ENCODE results near the gene DOCK2.

DNA sequence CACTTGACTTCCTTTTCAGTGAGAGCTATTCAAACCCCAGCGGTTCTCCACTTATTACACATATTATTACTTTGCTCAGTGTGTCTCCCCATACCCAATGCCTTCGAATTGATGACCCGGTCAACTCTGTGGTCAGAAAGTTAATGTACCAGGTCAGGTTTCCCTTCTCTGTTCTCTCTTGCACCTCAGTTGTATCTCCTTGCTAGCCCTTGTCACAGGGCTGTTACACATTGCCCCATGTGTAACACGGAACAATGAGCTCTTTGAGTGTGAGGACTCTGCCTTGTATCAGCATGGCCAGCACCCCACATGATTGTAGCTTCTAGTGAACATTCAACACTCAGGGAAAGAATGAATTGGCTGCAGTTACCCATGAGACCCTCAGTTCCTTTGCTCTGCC lies 73.6 kb downstream of the DOCK2 start:
- TF ChIP-seq, protein P1, sequence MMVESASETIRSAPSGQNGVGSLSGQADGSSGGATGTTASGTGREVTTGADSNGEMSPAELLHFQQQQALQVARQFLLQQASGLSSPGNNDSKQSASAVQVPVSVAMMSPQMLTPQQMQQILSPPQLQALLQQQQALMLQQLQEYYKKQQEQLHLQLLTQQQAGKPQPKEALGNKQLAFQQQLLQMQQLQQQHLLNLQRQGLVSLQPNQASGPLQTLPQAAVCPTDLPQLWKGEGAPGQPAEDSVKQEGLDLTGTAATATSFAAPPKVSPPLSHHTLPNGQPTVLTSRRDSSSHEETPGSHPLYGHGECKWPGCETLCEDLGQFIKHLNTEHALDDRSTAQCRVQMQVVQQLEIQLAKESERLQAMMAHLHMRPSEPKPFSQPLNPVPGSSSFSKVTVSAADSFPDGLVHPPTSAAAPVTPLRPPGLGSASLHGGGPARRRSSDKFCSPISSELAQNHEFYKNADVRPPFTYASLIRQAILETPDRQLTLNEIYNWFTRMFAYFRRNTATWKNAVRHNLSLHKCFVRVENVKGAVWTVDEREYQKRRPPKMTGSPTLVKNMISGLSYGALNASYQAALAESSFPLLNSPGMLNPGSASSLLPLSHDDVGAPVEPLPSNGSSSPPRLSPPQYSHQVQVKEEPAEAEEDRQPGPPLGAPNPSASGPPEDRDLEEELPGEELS (CRISPR knock-in tag; IDR thresholded peaks at IDR 0.05) = no peak
- TF ChIP-seq, protein P2, sequence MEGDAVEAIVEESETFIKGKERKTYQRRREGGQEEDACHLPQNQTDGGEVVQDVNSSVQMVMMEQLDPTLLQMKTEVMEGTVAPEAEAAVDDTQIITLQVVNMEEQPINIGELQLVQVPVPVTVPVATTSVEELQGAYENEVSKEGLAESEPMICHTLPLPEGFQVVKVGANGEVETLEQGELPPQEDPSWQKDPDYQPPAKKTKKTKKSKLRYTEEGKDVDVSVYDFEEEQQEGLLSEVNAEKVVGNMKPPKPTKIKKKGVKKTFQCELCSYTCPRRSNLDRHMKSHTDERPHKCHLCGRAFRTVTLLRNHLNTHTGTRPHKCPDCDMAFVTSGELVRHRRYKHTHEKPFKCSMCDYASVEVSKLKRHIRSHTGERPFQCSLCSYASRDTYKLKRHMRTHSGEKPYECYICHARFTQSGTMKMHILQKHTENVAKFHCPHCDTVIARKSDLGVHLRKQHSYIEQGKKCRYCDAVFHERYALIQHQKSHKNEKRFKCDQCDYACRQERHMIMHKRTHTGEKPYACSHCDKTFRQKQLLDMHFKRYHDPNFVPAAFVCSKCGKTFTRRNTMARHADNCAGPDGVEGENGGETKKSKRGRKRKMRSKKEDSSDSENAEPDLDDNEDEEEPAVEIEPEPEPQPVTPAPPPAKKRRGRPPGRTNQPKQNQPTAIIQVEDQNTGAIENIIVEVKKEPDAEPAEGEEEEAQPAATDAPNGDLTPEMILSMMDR (IDR thresholded peaks at IDR 0.05) = no peak
- no peak for TF ChIP-seq FOXP1 (CRISPR knock-in tag; IDR thresholded peaks at IDR 0.05; ENCODE audit: borderline replicate concordance)
- TF ChIP-seq CREB1 (CRISPR knock-in tag; IDR thresholded peaks at IDR 0.05) = no peak
- TF ChIP-seq, protein P3, sequence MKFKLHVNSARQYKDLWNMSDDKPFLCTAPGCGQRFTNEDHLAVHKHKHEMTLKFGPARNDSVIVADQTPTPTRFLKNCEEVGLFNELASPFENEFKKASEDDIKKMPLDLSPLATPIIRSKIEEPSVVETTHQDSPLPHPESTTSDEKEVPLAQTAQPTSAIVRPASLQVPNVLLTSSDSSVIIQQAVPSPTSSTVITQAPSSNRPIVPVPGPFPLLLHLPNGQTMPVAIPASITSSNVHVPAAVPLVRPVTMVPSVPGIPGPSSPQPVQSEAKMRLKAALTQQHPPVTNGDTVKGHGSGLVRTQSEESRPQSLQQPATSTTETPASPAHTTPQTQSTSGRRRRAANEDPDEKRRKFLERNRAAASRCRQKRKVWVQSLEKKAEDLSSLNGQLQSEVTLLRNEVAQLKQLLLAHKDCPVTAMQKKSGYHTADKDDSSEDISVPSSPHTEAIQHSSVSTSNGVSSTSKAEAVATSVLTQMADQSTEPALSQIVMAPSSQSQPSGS (CRISPR knock-in tag; IDR thresholded peaks at IDR 0.05; ENCODE audit: borderline replicate concordance, low read depth) = no peak
- TF ChIP-seq SP1 (CRISPR knock-in tag; conservative IDR thresholded peaks at IDR 0.05) = no peak
- TF ChIP-seq SMAD3 (CRISPR knock-in tag; IDR thresholded peaks at IDR 0.05; ENCODE audit: borderline replicate concordance) = no peak
- TF ChIP-seq, protein P4, sequence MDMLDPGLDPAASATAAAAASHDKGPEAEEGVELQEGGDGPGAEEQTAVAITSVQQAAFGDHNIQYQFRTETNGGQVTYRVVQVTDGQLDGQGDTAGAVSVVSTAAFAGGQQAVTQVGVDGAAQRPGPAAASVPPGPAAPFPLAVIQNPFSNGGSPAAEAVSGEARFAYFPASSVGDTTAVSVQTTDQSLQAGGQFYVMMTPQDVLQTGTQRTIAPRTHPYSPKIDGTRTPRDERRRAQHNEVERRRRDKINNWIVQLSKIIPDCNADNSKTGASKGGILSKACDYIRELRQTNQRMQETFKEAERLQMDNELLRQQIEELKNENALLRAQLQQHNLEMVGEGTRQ (CRISPR knock-in tag; IDR thresholded peaks at IDR 0.05) = no peak
- TF ChIP-seq, protein P5, sequence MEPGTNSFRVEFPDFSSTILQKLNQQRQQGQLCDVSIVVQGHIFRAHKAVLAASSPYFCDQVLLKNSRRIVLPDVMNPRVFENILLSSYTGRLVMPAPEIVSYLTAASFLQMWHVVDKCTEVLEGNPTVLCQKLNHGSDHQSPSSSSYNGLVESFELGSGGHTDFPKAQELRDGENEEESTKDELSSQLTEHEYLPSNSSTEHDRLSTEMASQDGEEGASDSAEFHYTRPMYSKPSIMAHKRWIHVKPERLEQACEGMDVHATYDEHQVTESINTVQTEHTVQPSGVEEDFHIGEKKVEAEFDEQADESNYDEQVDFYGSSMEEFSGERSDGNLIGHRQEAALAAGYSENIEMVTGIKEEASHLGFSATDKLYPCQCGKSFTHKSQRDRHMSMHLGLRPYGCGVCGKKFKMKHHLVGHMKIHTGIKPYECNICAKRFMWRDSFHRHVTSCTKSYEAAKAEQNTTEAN (CRISPR knock-in tag; IDR thresholded peaks at IDR 0.05) = no peak
- TF ChIP-seq, protein P6, sequence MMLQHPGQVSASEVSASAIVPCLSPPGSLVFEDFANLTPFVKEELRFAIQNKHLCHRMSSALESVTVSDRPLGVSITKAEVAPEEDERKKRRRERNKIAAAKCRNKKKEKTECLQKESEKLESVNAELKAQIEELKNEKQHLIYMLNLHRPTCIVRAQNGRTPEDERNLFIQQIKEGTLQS (CRISPR knock-in tag; conservative IDR thresholded peaks at IDR 0.05) = no peak

All from WTC11 (cell line).